Left ventricle myocardium inferior (tissue), 1 donor: ENCODE measurements around the gene MYO10. TPM values are rescaled to one million over a fixed set of nuclear protein-coding genes. Genes with fewer than 3 reads are reported as not detected.

ENCODE experiments used
- DNase-seq: peaks from one replicate; pipeline ENCODE4 v3.0.0-alpha.2; 2020
- H3K27ac ChIP-seq: fragments of 200-600 bp; replicated peaks from 2 replicates; pipeline ENCODE4 v1.8.0; 2021
- H3K27me3 ChIP-seq: fragments of 200-600 bp; 2 replicates; pipeline ENCODE4 v1.8.0; 2021; ENCODE audit warnings: low read depth
- H3K36me3 ChIP-seq: fragments of 200-600 bp; 2 replicates; pipeline ENCODE4 v1.8.0; 2021
- H3K4me1 ChIP-seq: fragments of 200-600 bp; 2 replicates; pipeline ENCODE4 v1.8.0; 2021
- H3K4me3 ChIP-seq: fragments of 200-600 bp; 2 replicates; pipeline ENCODE4 v1.8.0; 2021; ENCODE audit warnings: mild to moderate bottlenecking, moderate library complexity
- H3K9me3 ChIP-seq: fragments of 200-600 bp; replicated peaks from 2 replicates; pipeline ENCODE4 v1.8.0; 2021
- intact Hi-C: fragments of 100-400 bp; cut with micrococcal nuclease; formaldehyde crosslinking; loops from one replicate; pipeline ENCODE4 v1.11.0; 2022
- total RNA-seq: library from RNA; stranded (reverse); fragmentation: NEBNext Ultra II Directional; extraction: Animal tissue kit (Norgen Biotek cat#: 25700); gene quantifications from one replicate; pipeline ENCODE4 v1.2.1, GENCODE V29; 2021
- TF ChIP-seq, protein P1 (sequence below): fragments of 200-600 bp; IDR thresholded peaks from 2 replicates; pipeline ENCODE4 v1.8.0; 2021; ENCODE audit warnings: antibody characterized with exemption, mild to moderate bottlenecking, borderline replicate concordance
- donor health status: DM: no; HTN: yes; CAD: no; lungs with severe emphysema.

MYO10 gene
- total RNA-seq, 1 donor from 2014 or later, result 5.0 TPM

DNA sequence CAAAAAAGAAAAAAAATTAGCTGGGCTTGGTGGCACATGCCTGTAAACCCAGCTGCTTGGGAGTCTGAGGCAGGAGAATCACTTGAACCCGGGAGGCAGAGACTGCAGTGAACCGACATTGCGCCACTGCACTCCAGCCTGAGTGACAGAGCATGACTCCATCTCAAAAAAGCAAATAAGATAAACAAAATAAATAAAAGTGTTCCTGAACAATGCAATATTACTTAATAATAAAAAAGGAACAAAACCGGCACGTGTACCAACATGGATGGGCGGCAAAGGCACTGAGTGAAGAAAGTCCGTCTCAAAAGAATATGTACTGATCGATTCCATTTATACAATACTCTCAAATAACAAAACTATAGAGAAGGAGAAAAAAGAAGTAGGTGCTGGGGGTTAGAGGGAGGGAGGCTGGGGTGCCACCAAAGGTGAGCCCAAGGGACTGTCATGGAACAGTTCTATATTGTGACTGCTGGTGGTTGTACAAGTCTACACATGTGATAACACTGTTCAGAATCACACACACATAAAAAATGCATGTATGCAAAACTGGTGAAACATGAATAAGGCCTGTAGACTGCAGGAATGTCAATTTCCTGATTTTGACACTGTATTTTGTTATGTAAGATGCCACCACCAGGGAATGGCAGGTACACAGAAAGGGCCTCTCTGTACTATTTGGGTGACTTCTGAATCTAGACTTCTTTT lies 15.8 kb downstream of the MYO10 start:
- Histone ChIP-seq H3K36me3 (no peaks in the 10 kb centered on the region), H3K27ac (no peak overlapping the region)
- TF ChIP-seq, protein P1, sequence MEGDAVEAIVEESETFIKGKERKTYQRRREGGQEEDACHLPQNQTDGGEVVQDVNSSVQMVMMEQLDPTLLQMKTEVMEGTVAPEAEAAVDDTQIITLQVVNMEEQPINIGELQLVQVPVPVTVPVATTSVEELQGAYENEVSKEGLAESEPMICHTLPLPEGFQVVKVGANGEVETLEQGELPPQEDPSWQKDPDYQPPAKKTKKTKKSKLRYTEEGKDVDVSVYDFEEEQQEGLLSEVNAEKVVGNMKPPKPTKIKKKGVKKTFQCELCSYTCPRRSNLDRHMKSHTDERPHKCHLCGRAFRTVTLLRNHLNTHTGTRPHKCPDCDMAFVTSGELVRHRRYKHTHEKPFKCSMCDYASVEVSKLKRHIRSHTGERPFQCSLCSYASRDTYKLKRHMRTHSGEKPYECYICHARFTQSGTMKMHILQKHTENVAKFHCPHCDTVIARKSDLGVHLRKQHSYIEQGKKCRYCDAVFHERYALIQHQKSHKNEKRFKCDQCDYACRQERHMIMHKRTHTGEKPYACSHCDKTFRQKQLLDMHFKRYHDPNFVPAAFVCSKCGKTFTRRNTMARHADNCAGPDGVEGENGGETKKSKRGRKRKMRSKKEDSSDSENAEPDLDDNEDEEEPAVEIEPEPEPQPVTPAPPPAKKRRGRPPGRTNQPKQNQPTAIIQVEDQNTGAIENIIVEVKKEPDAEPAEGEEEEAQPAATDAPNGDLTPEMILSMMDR, result no peak

DNA sequence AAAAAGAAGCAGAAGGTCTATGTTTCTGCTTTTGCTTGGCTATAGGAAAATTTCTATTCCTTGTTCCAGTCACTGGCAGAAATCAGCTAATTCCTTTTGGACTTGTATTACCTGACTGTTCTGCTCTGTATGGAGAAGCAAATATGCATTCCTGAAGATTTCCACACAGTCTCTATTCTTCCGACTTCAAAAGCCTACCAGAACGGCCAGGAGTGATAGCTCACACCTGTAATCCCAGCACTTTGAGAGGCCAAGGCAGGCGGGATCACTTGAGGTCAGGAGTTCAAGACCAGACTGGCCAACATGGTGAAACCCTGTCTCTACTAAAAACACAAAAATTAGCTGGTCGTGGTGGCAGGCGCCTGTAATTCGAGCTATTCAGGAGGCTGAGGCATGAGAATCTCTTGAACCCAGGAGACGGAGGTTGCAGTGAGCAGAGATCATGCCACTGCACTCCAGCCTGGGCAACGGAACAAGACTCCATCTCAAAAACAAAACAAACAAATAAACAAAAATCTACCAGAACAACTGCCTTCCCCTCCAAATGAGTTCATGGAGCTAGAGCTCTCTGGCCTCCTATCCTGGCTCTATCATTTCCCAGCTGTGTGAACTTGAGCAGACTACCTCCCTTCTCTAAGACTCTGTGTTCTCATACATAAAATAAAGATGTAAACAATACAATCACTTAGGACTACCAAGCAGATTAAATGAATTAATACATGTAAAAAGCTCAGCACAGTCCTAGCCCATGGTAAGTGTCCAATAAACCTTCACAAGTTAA lies 17.0 kb downstream of the MYO10 start:
- H3K9me3 ChIP-seq, result no peaks in the 10 kb centered on the region
- no peak for DNase-seq
- no peaks in the 10 kb centered on the region for H3K4me1 ChIP-seq
- no peaks in the 10 kb centered on the region for H3K36me3 ChIP-seq
- TF ChIP-seq, protein P1, result no peak
- intact Hi-C loops, result no loop called here
- no peaks in the 10 kb centered on the region for H3K27me3 ChIP-seq
- H3K4me3 ChIP-seq, result no peak overlapping the region
- H3K27ac ChIP-seq, result no peak overlapping the region

More for the DNA sequence above, 15.8 kb downstream of the MYO10 start:
- no peak for DNase-seq
- H3K27me3 ChIP-seq, result no peaks in the 10 kb centered on the region
- no peaks in the 10 kb centered on the region for H3K9me3 ChIP-seq
- H3K4me3 ChIP-seq, result no peak overlapping the region
- intact Hi-C loops, result no loop called here
- H3K4me1 ChIP-seq, result no peaks in the 10 kb centered on the region

DNA sequence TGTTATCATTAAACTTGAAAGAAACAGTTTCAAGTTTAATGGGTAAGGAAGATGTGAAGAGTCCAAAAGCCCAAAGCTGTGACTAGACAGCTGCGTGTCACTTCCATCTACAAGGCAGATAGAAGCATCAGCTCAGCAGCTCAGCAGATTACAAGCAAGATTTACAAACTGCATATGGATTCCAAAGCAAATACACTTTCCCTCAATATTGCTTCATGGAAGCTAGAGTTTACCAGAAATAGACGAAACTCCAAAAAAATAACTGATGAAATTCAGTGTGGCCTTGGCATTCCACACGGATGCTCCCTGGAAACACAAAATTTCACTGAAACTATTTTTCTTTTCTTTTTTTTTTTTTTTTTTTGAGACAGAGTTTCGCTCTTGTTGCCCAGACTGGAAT lies 17.9 kb downstream of the MYO10 start:
- Histone ChIP-seq H3K4me1 (no peaks in the 10 kb centered on the region), H3K9me3 (no peaks in the 10 kb centered on the region), H3K4me3 (no peak overlapping the region), H3K36me3 (no peaks in the 10 kb centered on the region), H3K27me3 (no peaks in the 10 kb centered on the region), H3K27ac (no peak overlapping the region)
- no peak for DNase-seq
- TF ChIP-seq, protein P1, result no peak
- intact Hi-C loops, result no loop called here

DNA sequence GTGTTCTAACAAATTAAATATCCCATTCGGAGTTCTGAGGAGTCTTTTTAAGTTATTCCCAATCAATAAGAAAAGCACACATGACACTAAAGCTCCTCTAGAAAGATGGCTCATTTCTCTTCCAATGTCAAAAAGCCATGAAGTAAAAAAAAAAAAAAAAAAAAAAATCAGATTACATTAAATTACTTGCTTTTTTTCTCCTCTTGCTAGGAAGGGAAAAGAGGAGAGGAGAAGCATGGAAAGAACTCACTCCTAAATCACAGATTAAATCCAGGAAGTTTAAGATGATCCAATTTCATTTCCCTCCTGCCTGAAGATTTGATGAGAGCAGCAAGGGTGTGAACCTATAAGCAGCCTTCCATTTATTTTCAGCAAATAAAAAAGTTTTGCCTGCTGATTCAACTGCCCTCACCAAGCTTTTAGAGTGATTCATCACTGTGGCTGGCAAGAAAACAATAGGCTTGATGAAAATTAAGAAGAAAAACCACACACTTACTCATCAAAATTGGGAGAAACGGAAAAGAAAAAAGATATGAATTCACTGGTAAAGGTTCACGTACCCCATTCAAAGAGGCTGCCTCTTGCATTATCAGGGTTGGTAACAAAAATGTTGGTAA lies 19.7 kb downstream of the MYO10 start:
- H3K9me3 ChIP-seq, result no peaks in the 10 kb centered on the region
- H3K4me1 ChIP-seq, result no peaks in the 10 kb centered on the region
- H3K36me3 ChIP-seq, result no peaks in the 10 kb centered on the region
- DNase-seq, result no peak
- H3K27me3 ChIP-seq, result no peaks in the 10 kb centered on the region
- TF ChIP-seq, protein P1, result no peak
- intact Hi-C loops, result no loop called here
- H3K27ac ChIP-seq, result no peak overlapping the region
- H3K4me3 ChIP-seq, result no peak overlapping the region

DNA sequence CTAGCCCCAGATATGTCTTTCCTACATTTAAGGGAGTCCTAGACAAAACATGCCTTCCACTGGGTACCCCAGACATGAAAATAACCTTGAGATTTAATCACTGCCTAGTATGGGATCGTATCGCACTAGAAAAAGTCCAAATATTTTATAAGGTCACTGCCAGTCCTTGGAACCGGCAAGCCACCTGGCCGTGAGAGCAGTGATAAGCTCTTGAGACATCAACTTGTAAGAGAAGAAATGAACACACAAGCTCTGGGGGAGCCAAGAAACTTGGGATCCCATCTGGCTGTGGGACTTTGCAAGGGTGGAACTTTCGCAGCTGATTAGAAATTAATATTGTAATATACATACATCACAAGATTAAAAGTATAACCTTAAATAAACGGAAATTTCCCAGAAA lies 21.5 kb downstream of the MYO10 start:
- no peaks in the 10 kb centered on the region for H3K27me3 ChIP-seq
- intact Hi-C loops, result no loop called here
- TF ChIP-seq, protein P1, result no peak
- H3K4me1 ChIP-seq, result no peaks in the 10 kb centered on the region
- DNase-seq, result no peak
- H3K4me3 ChIP-seq, result no peak overlapping the region
- H3K9me3 ChIP-seq, result no peaks in the 10 kb centered on the region
- H3K27ac ChIP-seq, result no peak overlapping the region
- H3K36me3 ChIP-seq, result no peaks in the 10 kb centered on the region
